HG03045 (cell line): Measurements from ENCODE around the gene PRPSAP1.

ENCODE experiments used
- ATAC-seq: cut with Tn5 transposase; IDR thresholded peaks from one replicate; pipeline ENCODE4 v1.9.1; 2021; ENCODE audit warnings: mild to moderate bottlenecking, moderate library complexity; ENCODE audit not compliant: unreplicated experiment

Gene PRPSAP1

GRCh38 chr17:76267051-76267576, 86.6 kb downstream of the PRPSAP1 start:
- no peak for ATAC-seq

GRCh38 chr17:76266244-76266938, 87.3 kb downstream of the PRPSAP1 start:
- no peak for ATAC-seq

- peak; percentile 0 for ATAC-seq
Observed at GRCh38 chr17:76265624-76266243, 88.0 kb downstream of the PRPSAP1 start.

- peak; percentile 77 for ATAC-seq
Observed at GRCh38 chr17:76264755-76265623, 88.7 kb downstream of the PRPSAP1 start, which contains the start of gene UBALD2. TSS of gene UBALD2 (plus strand) at chr17:76265348. CDS start at chr17:76265506, 158 bp downstream.

GRCh38 chr17:76264425-76264754, 89.3 kb downstream of the PRPSAP1 start:
- ATAC-seq: no peak

- ATAC-seq: no peak
Observed at GRCh38 chr17:76263896-76264295, 89.8 kb downstream of the PRPSAP1 start.

GRCh38 chr17:76262732-76263344, 90.9 kb downstream of the PRPSAP1 start:
- ATAC-seq: no peak

- ATAC-seq: no peak
Observed at GRCh38 chr17:76261421-76262215, 92.1 kb downstream of the PRPSAP1 start.

GRCh38 chr17:76260669-76261068, 93.0 kb downstream of the PRPSAP1 start:
- ATAC-seq: no peak

GRCh38 chr17:76260220-76260619, 93.5 kb downstream of the PRPSAP1 start:
- ATAC-seq: no peak
